A673 (cell line): ENCODE results near the gene SRRM2.

Source experiments
- CTCF ChIP-seq: fragments of 300-800, 200-600 bp; sonication (generic); conservative IDR thresholded peaks from 2 replicates; pipeline ENCODE4 v1.5.1; 2017; ENCODE audit warnings: low read depth, mild to moderate bottlenecking, antibody characterized with exemption, low read length, moderate library complexity, mixed read lengths
- EZH2 ChIP-seq: fragments of 200-600 bp; sonication (generic); IDR thresholded peaks from 2 replicates; pipeline ENCODE4 v1.6.1; 2017; ENCODE audit warnings: borderline replicate concordance, low read depth, mild to moderate bottlenecking, mixed read lengths, antibody characterized with exemption, low read length; ENCODE audit not compliant: poor library complexity, severe bottlenecking

GRCh38 chr16:2709588-2709984 is 42.9 kb upstream of the SRRM2 start:
- TF ChIP-seq CTCF, result no peak
- TF ChIP-seq EZH2, result no peak
